Islet precursor cell (in vitro differentiated cells): ENCODE results near the gene HRCT1.
"Not testable (repeated sequence)": the region's sequence is repeated elsewhere in the genome, so short reads cannot be mapped to it uniquely, and the experiment has no call there.

Experiments
- DNase-seq: peaks from one replicate; pipeline ENCODE4 v3.0.0-alpha.2; 2018

Gene HRCT1

GRCh38 chr9:35905912-35906679, at the start of gene HRCT1:
TSS of gene HRCT1 (plus strand) at chr9:35906202. CDS start at chr9:35906288, 86 bp downstream.
- peak; percentile 76 for DNase-seq

GRCh38 chr9:35856206-35856605, 49.8 kb upstream of the HRCT1 start:
- peak; percentile 13 for DNase-seq

GRCh38 chr9:35856882-35857281, 49.1 kb upstream of the HRCT1 start:
- DNase-seq, result peak; percentile 39

GRCh38 chr9:35858458-35858857, 47.5 kb upstream of the HRCT1 start:
- DNase-seq, result no peak

GRCh38 chr9:35859310-35859989, 46.6 kb upstream of the HRCT1 start:
- DNase-seq, result no peak

GRCh38 chr9:35859990-35860339, 46.0 kb upstream of the HRCT1 start:
- DNase-seq, result no peak

GRCh38 chr9:35861161-35861897, 44.7 kb upstream of the HRCT1 start:
- no peak for DNase-seq

- no peak for DNase-seq
Observed at GRCh38 chr9:35862328-35862727, 43.7 kb upstream of the HRCT1 start.

GRCh38 chr9:35863583-35863982, 42.4 kb upstream of the HRCT1 start:
- no peak for DNase-seq

GRCh38 chr9:35864695-35865255, 41.2 kb upstream of the HRCT1 start:
- DNase-seq, result no peak

- DNase-seq, result no peak
Observed at GRCh38 chr9:35867538-35867937, 38.5 kb upstream of the HRCT1 start.

GRCh38 chr9:35868933-35869332, 37.1 kb upstream of the HRCT1 start:
- DNase-seq, result no peak

GRCh38 chr9:35869621-35870216, 36.3 kb upstream of the HRCT1 start:
- no peak for DNase-seq

GRCh38 chr9:35870351-35870923, 35.6 kb upstream of the HRCT1 start, which contains the start of gene OR13J1:
TSS of gene OR13J1 (minus strand) at chr9:35870401. CDS start at chr9:35870401, 0 bp downstream.
- DNase-seq, result no peak

- DNase-seq, result no peak
Observed at GRCh38 chr9:35871545-35871944, 34.5 kb upstream of the HRCT1 start.

GRCh38 chr9:35872505-35872904, 33.5 kb upstream of the HRCT1 start:
- no peak for DNase-seq

GRCh38 chr9:35882263-35882848, 23.6 kb upstream of the HRCT1 start:
- peak; percentile 85 for DNase-seq

- no peak for DNase-seq
Observed at GRCh38 chr9:35882996-35883395, 23.0 kb upstream of the HRCT1 start.

- DNase-seq, result not testable (repeated sequence)
Observed at GRCh38 chr9:35884908-35885307, 21.1 kb upstream of the HRCT1 start.

- no peak for DNase-seq
Observed at GRCh38 chr9:35891646-35892045, 14.4 kb upstream of the HRCT1 start.

- no peak for DNase-seq
Observed at GRCh38 chr9:35892051-35892450, 14.0 kb upstream of the HRCT1 start.

GRCh38 chr9:35896570-35896969, 9.4 kb upstream of the HRCT1 start:
- DNase-seq, result no peak
